Neural cell (in vitro differentiated cells): ENCODE data around the gene PID1.

ENCODE experiments used
- CTCF ChIP-seq: fragments of 450-650 bp; IDR thresholded peaks from 2 replicates; pipeline ENCODE4 v1.5.1; 2014; ENCODE audit warnings: antibody characterized with exemption, mild to moderate bottlenecking, moderate library complexity; ENCODE audit not compliant: poor library complexity, severe bottlenecking
- EP300 ChIP-seq: fragments of 450-650 bp; conservative IDR thresholded peaks from 2 replicates; pipeline ENCODE4 v1.6.1; 2014; ENCODE audit warnings: antibody characterized with exemption, mild to moderate bottlenecking, moderate library complexity; ENCODE audit not compliant: poor library complexity, severe bottlenecking
- EZH2 ChIP-seq: fragments of 200-600, 300-800 bp; shearing (Covaris generic), sonication (generic); IDR thresholded peaks from 2 replicates; pipeline ENCODE4 v1.6.1; 2014; ENCODE audit warnings: antibody characterized with exemption, low read length, borderline replicate concordance, mild to moderate bottlenecking; ENCODE audit not compliant: insufficient read depth, poor library complexity, severe bottlenecking
- POLR2AphosphoS5 ChIP-seq: IDR thresholded peaks from 2 replicates; pipeline ENCODE4 v1.6.1; 2012

GRCh38 chr2:229269146-229269545 lies 1.9 kb downstream of the PID1 start:
- TF ChIP-seq EP300 (no peak), CTCF (no peak), POLR2AphosphoS5 (no peak), EZH2 (no peak)
